HG03439 (cell line): Measurements from ENCODE around the gene ALS2CL.

Experiments
- ATAC-seq: cut with Tn5 transposase; IDR thresholded peaks from one replicate; pipeline ENCODE4 v1.9.1; 2021; ENCODE audit warnings: mild to moderate bottlenecking, moderate library complexity; ENCODE audit not compliant: unreplicated experiment

Gene ALS2CL

DNA sequence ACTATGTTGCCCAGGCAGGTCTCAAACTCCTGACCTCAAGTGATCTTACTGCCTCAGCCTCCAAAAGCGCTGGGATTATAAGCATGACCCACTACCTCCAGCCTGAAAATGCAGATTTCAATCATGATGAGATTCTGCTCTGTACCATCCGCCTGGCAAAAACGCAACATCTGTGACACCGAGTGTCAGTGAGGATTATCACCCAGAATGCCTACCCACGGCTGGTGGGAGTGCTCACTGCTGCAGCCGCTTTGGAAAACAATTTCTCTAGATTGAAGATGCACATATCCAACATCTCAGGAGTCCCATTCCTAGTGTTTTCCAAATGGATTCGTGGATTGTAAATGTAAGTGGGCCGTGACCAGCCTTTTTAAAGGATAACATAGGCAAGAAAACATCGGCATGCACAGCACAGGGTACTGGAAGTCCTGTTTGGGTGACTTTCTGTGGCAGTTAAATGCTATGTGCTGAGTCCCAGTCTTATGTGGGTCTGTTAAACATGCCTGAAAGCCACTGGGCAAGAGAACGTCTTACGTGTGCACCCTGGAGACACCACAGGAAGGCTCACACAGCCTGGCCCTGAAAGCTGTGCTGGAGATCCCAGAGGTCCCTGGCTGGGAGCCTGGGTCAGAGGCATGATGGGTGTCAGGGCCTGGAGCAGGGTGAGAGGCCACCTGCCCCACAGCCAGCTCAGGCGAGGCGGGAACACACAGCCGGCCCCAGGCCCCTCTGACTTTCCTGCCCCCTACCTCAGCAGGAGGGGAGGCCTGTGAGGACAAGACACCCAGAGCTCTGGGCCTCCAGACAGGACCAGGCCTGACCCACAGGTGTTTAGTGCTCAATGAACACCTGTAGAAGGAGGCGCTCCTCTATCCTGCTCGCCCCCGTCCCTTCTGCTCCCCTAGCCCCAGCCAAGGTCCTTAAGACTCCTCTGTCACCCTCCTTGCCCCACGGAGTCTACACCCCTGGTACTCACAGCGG is 23.3 kb upstream of the ALS2CL start:
- no peak for ATAC-seq

DNA sequence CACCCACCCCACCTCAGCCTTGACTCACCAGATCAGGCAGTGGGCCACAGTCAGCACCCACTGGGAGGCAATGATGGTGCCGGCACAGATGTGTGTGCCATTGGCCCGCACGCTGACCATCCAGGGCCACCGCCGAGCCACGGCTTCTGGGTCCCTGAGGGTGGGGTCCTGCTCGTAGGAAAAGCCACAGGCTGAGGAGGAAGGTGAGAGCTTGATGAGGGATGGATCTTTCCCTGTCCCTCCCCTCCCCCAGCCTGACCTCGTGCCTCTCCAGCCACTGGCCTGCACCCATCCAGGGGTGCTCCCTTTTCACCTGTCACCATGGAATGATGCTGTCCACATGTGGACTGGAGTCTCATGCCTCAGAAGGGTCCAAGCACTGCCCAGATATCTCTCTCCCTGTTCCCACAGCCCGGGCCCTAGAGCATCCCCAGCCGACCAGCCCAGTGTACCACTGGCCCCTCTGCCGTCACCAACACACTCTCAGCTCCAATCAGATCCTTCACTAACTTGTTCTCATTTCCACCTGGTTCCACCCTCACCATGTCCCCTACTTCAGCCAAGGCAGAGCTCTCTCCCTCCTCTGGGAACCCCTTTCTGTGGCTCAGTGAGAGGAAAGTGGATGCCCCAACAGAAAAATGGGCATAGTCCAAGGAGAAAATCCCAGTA is 22.2 kb upstream of the ALS2CL start:
- ATAC-seq: no peak

GRCh38 chr3:46714728-46715506 is 21.4 kb upstream of the ALS2CL start:
- ATAC-seq: no peak

DNA sequence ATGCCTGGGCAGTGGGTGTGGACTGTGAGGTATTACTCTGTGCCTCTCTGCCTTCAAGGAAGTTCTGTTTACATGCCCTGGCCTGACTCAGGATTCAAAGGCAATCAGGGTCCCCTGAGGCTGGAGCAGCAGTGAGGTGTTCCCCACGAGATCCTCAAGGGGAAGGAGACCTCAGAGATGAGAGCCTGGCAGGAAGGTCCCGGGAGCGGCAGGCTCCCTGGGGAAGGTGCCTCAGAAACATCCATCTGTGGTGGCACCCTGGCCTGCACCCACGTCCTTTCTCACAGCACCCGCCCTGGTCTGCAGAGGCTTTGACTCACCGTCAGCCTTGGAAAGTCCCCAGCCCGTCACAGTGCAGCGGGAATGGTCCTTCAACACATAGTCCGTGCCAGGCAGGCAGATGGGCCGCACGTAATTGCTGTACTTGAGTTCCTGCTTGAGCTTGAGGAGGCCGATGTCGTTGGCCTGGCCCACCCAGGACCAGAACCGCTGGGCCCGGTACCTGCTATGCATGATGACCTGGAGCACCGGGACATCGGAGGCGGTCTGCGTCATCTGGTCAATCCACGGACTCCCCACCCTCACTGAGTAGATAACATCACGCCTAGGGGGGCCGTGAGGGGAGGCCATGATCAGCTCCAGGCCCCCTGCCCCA is 20.5 kb upstream of the ALS2CL start:
- ATAC-seq: peak; percentile 76

DNA sequence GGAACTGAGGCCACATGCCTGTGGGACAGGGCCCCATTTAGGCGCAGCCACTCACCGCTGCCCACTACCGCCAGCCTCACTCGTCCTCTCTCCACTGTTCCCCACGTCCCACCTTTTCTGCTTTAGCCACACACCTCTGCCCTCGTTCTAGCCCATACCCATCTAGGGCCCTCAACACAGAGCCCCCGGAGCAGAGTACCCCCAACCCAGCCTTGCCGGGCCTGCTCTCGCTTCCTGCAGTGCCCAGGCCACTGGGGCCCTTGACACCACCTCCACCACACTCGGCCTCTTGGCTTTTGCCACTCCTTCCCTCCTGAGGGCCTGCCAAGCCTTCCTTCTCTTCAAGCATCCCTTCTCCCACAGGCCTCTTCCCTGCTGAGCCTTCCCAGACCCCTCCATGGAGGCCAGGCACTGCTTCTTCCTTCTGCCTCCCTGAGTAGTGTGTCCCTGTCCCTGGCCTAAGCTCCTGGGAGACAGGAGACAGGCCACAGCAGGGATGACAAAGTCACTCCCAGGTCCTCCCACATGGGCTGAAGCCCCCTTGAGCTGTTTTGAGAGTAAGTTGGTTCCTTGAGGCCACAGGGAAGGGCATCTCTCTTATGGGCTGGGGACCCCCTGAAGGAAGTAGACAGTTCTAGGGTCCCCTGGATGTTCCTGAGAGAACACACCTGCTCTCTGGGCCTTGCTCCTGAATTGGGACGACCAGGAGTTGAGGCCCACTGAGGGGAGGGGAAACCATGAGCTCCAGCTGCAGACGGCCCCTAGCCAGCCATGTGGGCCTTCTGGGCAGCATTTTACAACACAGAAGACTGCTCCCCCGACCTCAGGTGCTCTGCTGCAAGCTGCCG is 19.8 kb upstream of the ALS2CL start:
- ATAC-seq: no peak

- ATAC-seq: no peak
Measured at GRCh38 chr3:46712191-46713049, 18.9 kb upstream of the ALS2CL start.

DNA sequence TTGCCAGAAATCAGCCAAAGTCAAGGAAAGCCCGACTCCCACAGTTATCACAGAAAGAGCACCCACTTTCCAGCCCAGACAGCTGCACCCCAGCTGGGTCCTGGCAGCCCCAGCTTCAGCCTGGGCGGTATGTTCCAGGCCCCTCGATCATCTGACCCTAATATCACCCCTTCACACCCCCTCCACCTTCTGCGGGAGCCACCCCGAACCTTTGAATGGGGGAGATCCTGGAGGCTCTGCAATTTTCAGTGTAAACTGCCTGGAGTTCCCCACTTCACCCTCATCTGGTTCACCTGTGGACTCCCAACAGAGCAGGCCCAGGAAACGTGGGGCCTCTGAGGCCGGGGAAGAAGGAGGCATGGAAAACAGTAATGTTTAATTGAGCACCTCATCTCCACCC is 18.3 kb upstream of the ALS2CL start:
- no peak for ATAC-seq

DNA sequence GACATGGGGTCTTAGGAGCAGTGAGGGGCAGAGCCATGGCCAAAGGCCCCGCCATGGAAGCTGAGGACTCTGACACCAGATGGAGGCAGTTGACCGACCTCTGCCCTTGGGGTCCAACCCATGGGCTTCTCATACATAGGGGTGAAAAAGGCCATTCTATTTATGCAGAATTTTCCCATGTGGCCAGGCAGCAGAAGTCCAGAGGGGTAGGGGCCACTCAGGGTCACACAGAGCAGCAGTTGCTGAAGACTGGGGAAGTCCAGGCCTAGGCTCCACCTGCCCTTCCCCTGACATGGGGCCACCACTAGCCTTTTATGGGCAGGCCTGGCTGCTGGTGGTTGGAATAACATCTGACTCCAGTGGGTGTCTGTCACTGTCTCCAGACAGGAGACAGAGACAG is 17.8 kb upstream of the ALS2CL start:
- no peak for ATAC-seq

DNA sequence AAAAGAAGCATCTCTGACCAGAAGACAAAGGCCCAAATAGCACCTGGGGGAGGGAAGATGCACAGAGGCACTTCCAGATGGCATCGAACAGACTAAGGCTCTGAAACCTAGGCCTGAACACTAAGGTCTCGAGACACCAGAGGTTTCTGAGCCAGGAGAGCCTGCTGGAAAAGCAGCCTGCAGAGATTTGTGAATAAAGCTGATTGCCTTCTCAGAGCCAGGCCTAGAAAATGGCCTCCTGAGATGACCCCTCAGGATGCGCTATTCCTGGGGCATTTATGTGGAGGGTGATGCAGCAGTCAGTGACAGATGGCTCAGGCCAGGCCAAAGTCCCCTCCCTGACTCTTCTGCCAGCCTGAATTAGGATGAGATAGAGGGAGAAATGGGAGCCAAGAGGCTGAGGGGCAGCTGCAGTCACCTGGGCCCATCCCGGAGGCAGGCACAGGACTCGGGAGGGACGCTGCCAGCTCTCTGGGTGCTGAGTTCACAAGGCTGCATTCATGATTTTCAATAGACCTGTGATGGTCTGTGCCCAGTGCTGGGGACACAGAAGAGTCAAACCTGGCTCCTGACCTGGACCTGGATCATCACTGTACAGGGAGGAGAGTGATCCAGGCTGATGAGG is 17.3 kb upstream of the ALS2CL start:
- ATAC-seq: no peak

DNA sequence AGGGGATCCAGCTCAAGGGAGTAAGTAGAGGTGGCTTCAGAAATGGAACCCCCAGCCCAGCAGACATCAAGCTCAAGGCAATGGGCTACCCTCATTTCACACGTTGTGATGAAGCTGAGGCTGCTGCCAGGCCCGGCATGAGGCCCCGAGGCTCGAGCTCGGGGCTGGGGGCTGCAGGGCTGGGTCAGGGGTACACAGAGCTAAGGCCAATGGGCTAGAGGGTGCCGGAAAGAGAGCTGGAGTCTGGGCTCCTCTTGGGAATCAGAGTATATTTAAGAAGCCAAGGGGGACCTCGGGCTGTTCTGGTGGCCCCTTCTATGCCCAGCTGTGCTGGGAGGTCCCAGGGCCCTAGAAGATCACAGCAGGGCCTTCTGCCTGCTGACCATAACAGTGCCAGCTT is 16.8 kb upstream of the ALS2CL start:
- no peak for ATAC-seq

DNA sequence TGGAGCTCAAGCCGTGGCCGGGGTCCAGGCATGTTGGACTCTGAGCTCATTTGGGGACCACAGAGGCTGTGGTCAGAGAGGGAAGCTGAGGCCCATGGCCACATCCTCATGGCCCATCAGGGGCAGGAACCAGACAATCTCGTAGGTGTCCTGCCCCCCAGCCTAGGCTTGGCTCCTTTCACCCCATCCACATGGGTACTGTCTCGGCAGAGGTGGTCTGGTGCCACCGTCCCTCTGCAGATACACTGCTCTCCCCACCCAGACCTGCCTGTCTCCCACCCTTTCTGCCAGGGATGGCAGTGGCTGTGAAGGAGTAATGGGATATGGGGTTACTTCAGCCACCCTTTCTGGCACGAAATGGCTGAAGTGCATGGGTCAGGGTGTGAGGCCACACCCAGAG is 16.2 kb upstream of the ALS2CL start:
- ATAC-seq: no peak

GRCh38 chr3:46709157-46709654 is 15.7 kb upstream of the ALS2CL start:
- ATAC-seq: no peak

- ATAC-seq: no peak
Measured at GRCh38 chr3:46708401-46709156, 15.1 kb upstream of the ALS2CL start.

DNA sequence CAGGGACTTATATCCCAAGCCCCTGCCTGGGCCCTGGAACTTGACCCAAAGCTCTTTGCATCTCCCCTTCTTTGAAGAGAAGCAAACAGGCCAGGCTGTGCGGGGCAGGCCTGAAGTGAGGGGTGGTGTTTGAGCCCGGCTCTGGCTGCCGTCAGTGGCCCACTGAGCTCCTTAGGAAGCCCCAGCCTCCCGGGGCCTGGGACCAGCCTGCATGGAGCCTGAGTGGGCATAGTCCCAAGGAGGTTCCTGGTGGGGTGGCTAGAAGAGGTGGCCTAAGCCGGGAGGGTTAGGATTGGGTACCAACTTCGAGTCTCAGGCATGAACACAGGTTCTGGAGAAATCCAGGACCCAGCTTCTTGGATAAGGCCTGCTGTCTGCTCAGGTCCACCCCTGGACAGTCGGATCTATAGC is 14.1 kb upstream of the ALS2CL start:
- ATAC-seq: no peak

DNA sequence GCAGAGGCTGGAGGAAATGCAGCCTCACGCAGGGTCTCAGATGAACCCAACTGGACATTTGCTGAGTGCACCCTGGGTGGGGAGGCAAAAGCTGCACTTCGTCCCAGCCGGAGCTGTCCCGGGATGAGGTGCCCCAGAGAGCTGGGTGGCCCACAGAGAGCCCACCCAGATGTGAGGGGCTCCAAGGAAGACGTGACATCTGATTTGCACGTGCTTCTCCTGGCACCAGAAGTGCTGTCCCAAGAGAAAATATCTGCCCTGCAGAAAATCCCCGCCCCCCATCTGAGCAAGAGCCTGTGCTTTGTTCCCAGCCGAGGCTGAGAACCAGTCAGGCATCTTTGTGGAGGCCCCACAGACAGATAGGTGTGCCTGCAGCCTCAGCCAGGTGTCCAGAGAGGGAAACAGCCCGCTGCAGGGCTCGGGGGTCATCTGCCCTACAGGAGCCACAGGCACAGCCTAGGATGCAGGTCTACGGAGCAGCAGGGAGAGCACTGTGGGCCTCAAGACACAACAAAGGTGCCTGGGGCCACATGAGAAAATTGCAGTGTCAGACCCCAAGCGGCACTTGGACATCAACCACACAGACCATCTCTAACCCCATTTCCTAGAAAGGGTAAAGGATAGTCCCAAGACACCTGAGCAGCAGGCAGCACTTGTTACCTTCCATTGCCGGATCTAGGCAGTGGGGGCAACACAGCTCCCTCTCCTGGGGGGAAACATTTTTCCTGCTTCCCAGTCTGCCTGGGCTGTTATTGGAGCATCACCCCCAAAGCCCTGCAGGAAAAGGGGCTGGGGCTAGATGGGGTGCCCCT is 13.5 kb upstream of the ALS2CL start:
- ATAC-seq: no peak

GRCh38 chr3:46705751-46706552 is 12.5 kb upstream of the ALS2CL start:
- ATAC-seq: no peak
